OCI-LY1 (cell line): ENCODE results near the gene IL20RB.

Source experiments
- H2AFZ ChIP-seq: fragments of 200-600 bp; sonication (generic), shearing (Covaris generic); 2 replicates; pipeline ENCODE4 v1.6.0; 2014; ENCODE audit warnings: antibody characterized with exemption, mild to moderate bottlenecking, low read length
- H3F3A ChIP-seq: fragments of 200-600 bp; sonication (generic), shearing (Covaris generic); 2 replicates; pipeline ENCODE4 v1.6.0; 2014; ENCODE audit warnings: mild to moderate bottlenecking, antibody characterized with exemption, low read length, moderate library complexity; ENCODE audit not compliant: insufficient read depth
- H3K27ac ChIP-seq: fragments of 200-600 bp; sonication (generic); 2 replicates; pipeline ENCODE4 v1.5.1; 2014; ENCODE audit warnings: low read length, mixed run types, mild to moderate bottlenecking, low read depth; ENCODE audit not compliant: poor library complexity, severe bottlenecking
- H3K27me3 ChIP-seq: fragments of 200-600 bp; sonication (generic); 2 replicates; pipeline ENCODE4 v1.6.0; 2014; ENCODE audit warnings: antibody characterized with exemption, mild to moderate bottlenecking, low read length, moderate library complexity; ENCODE audit not compliant: insufficient read depth
- H3K36me3 ChIP-seq: fragments of 200-600 bp; sonication (generic); 2 replicates; pipeline ENCODE4 v1.6.1; 2014; ENCODE audit warnings: mild to moderate bottlenecking, antibody characterized with exemption, low read length, moderate library complexity, mixed read lengths; ENCODE audit not compliant: insufficient read depth
- H3K4me1 ChIP-seq: fragments of 200-600 bp; sonication (generic); 2 replicates; pipeline ENCODE4 v1.5.1; 2014; ENCODE audit warnings: mild to moderate bottlenecking, low read length, moderate library complexity; ENCODE audit not compliant: insufficient read depth, severe bottlenecking
- H3K4me2 ChIP-seq: fragments of 200-600 bp; sonication (generic), shearing (Covaris generic); 2 replicates; pipeline ENCODE4 v1.6.1; 2014; ENCODE audit warnings: low read length
- H3K4me3 ChIP-seq: fragments of 200-600 bp; sonication (generic); 2 replicates; pipeline ENCODE4 v1.5.1; 2014; ENCODE audit warnings: low read length, low read depth, mild to moderate bottlenecking, mixed read lengths; ENCODE audit not compliant: poor library complexity, severe bottlenecking
- H3K79me2 ChIP-seq: fragments of 200-600 bp; shearing (Covaris generic); 2 replicates; pipeline ENCODE4 v1.6.1; 2016; ENCODE audit warnings: mixed run types, low read length, mixed read lengths; ENCODE audit not compliant: insufficient read depth
- H3K9ac ChIP-seq: fragments of 200-600 bp; sonication (generic), shearing (Covaris generic); 2 replicates; pipeline ENCODE4 v1.6.1; 2014; ENCODE audit warnings: mild to moderate bottlenecking, low read length, mixed read lengths
- H3K9me2 ChIP-seq: fragments of 200-600 bp; sonication (generic), shearing (Covaris generic); 2 replicates; pipeline ENCODE4 v1.6.1; 2014; ENCODE audit warnings: low read depth, mild to moderate bottlenecking, low read length, mixed read lengths
- H3K9me3 ChIP-seq: fragments of 200-600 bp; shearing (Covaris generic); 2 replicates; pipeline ENCODE4 v1.6.1; 2014; ENCODE audit warnings: low read length, mixed read lengths
- H4K20me1 ChIP-seq: fragments of 200-600 bp; sonication (generic), shearing (Covaris generic); 2 replicates; pipeline ENCODE4 v1.6.0; 2016; ENCODE audit warnings: mild to moderate bottlenecking, low read length; ENCODE audit not compliant: insufficient read depth
- CTCF ChIP-seq: fragments of 200-600 bp; sonication (generic), shearing (Covaris generic); IDR thresholded peaks from 2 replicates; pipeline ENCODE4 v1.5.1; 2017; ENCODE audit warnings: mild to moderate bottlenecking, antibody characterized with exemption, low read length, moderate library complexity, mixed read lengths
- EZH2 ChIP-seq: fragments of 200-600 bp; sonication (generic), shearing (Covaris generic); IDR thresholded peaks from 2 replicates; pipeline ENCODE4 v1.8.0; 2017; ENCODE audit warnings: borderline replicate concordance, mixed run types, mild to moderate bottlenecking, antibody characterized with exemption, low read length, moderate library complexity, mixed read lengths

IL20RB gene

GRCh38 chr3:136949708-136950107 lies 8.1 kb upstream of the IL20RB start:
- Histone ChIP-seq H2AFZ (no peak overlapping the region), H3K4me1 (peaks cover 31% of the 10 kb centered on the region), H3K36me3 (peaks cover 39% of the 10 kb centered on the region), H4K20me1 (no peaks in the 10 kb centered on the region), H3K4me2 (no peak overlapping the region), H3K9me3 (peaks cover 4% of the 10 kb centered on the region; the same call in 1 of the 2 replicates), H3K9ac (no peak overlapping the region), H3K4me3 (no peak overlapping the region), H3K27ac (no peak overlapping the region), H3K27me3 (no peaks in the 10 kb centered on the region), H3K9me2 (no peaks in the 10 kb centered on the region), H3F3A (no peaks in the 10 kb centered on the region; the same call in 1 of the 2 replicates), H3K79me2 (no peaks in the 10 kb centered on the region)
- TF ChIP-seq EZH2 = no peak
- TF ChIP-seq CTCF = no peak

- Histone ChIP-seq H3K4me3 (no peak overlapping the region), H3K27me3 (no peaks in the 10 kb centered on the region), H3K9me2 (no peaks in the 10 kb centered on the region), H3K79me2 (no peaks in the 10 kb centered on the region), H3K4me2 (no peak overlapping the region), H3K9ac (no peak overlapping the region), H3K36me3 (peaks cover 35% of the 10 kb centered on the region), H3K27ac (no peak overlapping the region), H2AFZ (no peak overlapping the region), H3K4me1 (peaks cover 31% of the 10 kb centered on the region), H3K9me3 (peaks cover 2% of the 10 kb centered on the region; the same call in 1 of the 2 replicates), H3F3A (no peaks in the 10 kb centered on the region), H4K20me1 (no peaks in the 10 kb centered on the region)
- TF ChIP-seq CTCF (no peak), EZH2 (no peak)
These were observed 7.2 kb upstream of the IL20RB start for GRCh38 chr3:136950623-136951022.

GRCh38 chr3:136952292-136952691 lies 5.5 kb upstream of the IL20RB start:
- Histone ChIP-seq H3K27me3 (no peaks in the 10 kb centered on the region), H3K4me3 (no peak overlapping the region)
- TF ChIP-seq EZH2 (no peak), CTCF (no peak)

More at GRCh38 chr3:136952292-136952691, 5.5 kb upstream of the IL20RB start:
- no peak overlapping the region for H3K9ac ChIP-seq
- H3K4me1 ChIP-seq = peaks cover 26% of the 10 kb centered on the region
- H4K20me1 ChIP-seq = no peaks in the 10 kb centered on the region
- H3K9me2 ChIP-seq = no peaks in the 10 kb centered on the region
- H3F3A ChIP-seq = no peaks in the 10 kb centered on the region
- peaks cover 25% of the 10 kb centered on the region; the same call in 1 of the 2 replicates for H3K36me3 ChIP-seq
- H2AFZ ChIP-seq = no peak overlapping the region
- no peaks in the 10 kb centered on the region for H3K79me2 ChIP-seq
- no peaks in the 10 kb centered on the region for H3K9me3 ChIP-seq
- H3K27ac ChIP-seq = no peak overlapping the region
- no peak overlapping the region for H3K4me2 ChIP-seq
